C4-2B (cell line): ENCODE measurements around the gene SLC6A6.

Experiments
- CTCF ChIP-seq: fragments of 450-650 bp; conservative IDR thresholded peaks from 2 replicates; pipeline ENCODE4 v1.5.1; 2017; ENCODE audit warnings: mild to moderate bottlenecking
- ZFX ChIP-seq: fragments of 450-650 bp; IDR thresholded peaks from 2 replicates; pipeline ENCODE4 v1.6.1; 2017

GRCh38 chr3:14528081-14528480 lies 125.7 kb downstream of the SLC6A6 start:
- TF ChIP-seq CTCF (no peak), ZFX (no peak)
